CD4-positive, alpha-beta T cell treated with Interleukin-10 for 1 hour (primary cell): Measurements from ENCODE around the gene NAT10.

Experiments used
- DNase-seq: peaks from one replicate; pipeline ENCODE4 v3.0.0-alpha.2; 2020

Gene NAT10

GRCh38 chr11:34111722-34112270, 6.4 kb downstream of the NAT10 start:
- DNase-seq = no peak

DNA sequence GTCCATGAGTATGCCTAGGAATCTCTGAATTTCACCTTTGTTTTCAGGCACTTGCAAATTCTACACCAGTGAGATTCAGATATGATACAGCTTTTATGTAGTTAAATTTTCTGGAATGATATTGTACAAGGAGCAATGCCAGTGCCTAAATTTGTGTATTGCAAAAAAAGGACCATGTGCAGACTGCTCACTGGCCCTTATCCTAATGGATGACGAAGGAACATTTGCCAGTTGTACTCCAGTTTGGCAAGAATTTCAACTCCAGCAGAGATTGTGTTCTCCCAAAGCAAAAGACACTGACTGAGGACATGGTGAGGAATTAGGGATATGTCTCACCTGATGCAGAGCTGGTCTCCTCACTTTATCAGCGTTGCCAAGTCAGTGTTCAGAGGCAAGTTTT, 8.6 kb downstream of the NAT10 start:
- DNase-seq = no peak

DNA sequence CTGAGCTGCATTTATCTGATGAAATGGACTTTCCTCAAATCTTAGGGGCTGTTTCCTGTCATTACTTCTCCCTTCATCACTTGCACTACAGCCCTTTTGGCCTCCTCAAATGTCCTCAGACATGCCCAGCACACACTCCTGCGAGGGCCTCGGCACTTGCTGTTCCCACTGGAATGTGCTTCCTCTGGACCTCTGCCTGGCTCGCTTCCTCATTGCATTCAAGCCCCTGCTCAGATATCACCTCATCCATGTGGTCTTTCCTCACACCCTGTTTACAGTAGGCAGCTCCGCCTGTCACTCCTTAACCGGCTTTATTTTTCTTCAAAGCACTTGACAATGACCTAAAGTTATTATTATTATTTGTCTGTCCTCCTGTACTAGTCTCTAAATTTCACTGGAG, 9.0 kb downstream of the NAT10 start:
- no peak for DNase-seq

DNA sequence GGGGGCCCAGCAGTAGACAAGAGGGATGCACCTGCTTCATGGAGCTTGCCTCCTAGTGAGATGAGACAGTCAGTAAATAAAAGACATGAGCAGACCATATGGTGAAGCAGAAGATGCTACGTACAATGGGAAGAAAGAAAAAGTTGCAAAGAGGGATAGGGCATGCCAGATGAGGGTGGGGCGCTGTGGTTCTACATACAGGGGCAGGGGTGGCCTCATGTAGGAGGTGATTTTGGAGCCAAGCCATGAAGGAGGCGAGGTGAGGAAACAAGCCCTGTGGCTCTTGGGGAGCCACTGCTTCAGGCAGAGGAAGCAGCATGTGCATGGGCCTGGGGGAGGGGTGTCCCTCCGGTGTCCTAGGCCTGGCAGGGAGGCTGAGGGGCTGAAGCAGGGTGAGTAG, 15.2 kb downstream of the NAT10 start:
- DNase-seq = no peak

GRCh38 chr11:34124885-34125668, 19.6 kb downstream of the NAT10 start:
- DNase-seq = no peak

DNA sequence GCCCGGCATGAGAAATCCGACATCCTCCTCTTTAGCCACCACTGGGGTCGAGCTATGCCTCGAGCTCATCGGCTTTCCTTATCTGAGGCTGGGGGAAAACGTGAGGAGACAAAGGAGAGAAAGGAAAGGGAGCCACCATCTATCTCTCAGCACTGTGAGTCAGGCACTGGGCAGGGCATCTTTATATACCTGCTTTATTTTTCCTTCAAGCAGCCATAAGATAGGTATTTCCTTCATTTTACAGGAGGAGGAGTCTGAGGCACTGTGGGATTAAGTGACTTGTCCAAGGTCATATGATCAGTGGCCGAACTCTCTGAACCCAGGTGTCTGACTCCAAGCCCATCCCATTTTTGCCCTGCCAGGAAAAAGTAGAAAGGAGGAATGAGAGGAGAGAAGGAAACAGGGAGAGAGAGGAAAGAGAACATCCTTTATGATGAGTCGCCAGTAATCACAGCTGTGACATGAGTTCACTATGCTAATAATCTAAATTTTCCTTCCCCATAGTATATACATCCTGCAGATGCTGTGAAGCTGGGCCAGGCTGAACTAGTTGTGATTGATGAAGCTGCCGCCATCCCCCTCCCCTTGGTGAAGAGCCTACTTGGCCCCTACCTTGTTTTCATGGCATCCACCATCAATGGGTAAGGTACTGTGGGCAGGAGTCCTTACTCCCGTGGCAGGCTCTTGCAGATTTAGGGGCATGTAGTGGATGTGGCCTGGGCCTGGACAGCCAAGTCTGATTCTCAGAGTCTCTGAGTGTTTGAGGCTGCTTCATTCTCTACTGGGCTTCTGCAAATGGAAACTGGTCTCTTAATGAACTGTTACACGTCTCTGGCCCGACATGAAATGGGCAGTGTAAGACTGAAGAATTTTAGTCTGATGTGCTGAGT, 21.8 kb downstream of the NAT10 start:
- DNase-seq = no peak

GRCh38 chr11:34128824-34129223, 23.4 kb downstream of the NAT10 start:
- DNase-seq = no peak

DNA sequence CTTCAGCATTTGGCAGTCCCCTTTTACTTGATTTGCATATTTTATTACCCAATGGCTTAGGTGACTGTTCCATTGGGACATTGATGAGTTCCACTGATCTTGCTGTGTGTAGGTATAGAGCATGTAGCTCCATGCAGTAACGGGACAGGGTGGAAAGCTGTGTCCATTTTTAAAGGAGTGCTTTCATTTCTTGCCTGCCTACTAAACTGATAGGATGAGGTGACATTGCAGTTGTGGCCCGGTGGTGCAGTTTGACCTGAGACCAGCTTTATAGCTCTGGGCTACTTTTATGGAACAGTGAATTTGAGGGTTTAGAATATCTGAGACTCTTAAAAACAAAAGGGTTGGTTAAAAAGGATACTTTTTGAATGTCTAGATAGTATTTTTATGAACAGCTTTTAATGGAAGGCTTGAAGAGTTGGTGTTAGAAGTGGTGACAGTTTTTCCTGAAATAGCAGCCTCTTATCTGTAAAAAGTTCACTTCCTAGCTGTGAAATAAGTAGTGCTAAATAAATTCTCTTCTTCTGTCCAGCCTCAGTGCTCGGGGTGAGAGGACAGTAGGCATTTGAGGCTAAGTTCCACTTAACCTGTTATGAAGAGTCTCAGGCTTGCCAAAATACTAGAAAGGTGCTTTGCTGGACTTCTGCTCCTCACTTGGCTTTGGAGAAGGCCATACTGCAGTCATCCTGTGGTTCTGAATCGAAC, 27.0 kb downstream of the NAT10 start:
- no peak for DNase-seq

DNA sequence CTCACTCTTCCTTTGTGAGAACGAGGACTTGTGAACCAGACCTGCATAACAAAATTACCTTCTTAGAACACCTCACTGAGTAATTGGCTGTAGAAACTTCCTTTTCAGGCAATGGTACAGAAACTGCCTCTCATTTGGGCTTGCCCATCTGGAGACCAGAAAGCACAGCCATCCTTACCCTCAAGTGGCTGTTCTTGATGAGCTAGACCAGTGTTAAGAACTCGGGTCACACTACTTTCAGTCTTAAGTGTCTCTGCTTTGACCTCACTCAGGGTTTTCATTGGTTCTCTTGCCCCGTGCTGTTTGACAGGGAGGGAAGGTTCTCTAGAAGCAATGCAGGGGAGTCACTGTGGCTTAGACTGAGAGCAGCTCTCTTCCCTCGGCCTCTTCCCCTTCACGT, 29.3 kb downstream of the NAT10 start:
- DNase-seq = no peak

- DNase-seq = no peak
Measured at GRCh38 chr11:34135439-34135838, 30.0 kb downstream of the NAT10 start.

GRCh38 chr11:34136420-34136819, 31.0 kb downstream of the NAT10 start:
- no peak for DNase-seq

DNA sequence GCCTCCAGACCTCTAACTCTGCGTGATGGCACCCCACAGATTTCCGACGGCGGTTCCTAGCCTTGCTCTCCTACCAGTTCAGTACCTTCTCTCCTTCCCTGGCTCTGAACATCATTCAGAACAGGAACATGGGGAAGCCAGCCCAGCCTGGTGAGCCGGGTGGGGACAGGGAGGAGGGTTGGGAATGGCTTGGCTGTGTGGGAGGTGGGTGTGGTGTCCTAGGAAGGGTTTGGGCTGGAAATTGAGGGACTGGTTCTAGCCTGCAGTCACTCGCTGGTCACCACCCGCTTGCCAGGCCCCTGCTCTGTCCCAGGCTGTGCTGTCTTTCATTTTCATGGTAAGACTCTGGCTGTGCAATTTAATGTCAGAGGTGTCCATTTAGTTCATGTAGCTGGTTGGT, 33.9 kb downstream of the NAT10 start:
- no peak for DNase-seq

- no peak for DNase-seq
Measured at GRCh38 chr11:34140149-34140548, 34.7 kb downstream of the NAT10 start.

GRCh38 chr11:34143048-34143447, 37.6 kb downstream of the NAT10 start:
- no peak for DNase-seq

DNA sequence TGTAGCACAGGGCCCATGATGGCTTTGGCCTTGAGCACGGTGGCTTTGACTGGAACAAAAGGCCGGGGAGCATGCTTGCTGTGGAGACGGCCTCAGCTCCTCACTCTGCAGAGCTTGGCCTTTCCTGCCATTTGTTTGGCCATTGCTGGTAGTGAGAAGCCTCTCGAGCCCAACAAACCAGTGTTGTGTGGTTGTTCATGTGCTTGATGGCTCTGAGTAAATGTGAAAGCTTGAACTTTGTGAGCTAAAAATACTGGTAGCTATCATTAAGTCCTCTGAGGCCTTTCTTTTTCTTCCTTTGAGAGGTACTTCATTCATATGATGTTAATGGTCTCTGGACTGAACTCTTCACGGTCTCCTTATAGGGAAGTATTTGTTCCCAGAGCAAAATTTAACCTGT, 39.6 kb downstream of the NAT10 start:
- no peak for DNase-seq

- DNase-seq = no peak
Measured at GRCh38 chr11:34145847-34146381, 40.5 kb downstream of the NAT10 start.

- no peak for DNase-seq
Measured at GRCh38 chr11:34146411-34146810, 41.0 kb downstream of the NAT10 start.

- no peak for DNase-seq
Measured at GRCh38 chr11:34146866-34147265, 41.4 kb downstream of the NAT10 start.

GRCh38 chr11:34147581-34147980, 42.2 kb downstream of the NAT10 start:
- DNase-seq = no peak

- DNase-seq = no peak
Measured at GRCh38 chr11:34148504-34149165, 43.2 kb downstream of the NAT10 start.

GRCh38 chr11:34149274-34149673, 43.8 kb downstream of the NAT10 start:
- DNase-seq = no peak

- DNase-seq = no peak
Measured at GRCh38 chr11:34149786-34150185, 44.4 kb downstream of the NAT10 start.
